Measurements from ENCODE around the gene RPS6KC1. TPM values are rescaled to one million over a fixed set of nuclear protein-coding genes. Genes with fewer than 3 reads are reported as not detected.

RPS6KC1 gene
- total and polyA plus RNA-seq, 2 donors (not counting 3 experiments of a cell fraction or from before 2014, with no cell fraction given), result 5.1 to 18.6 TPM

GRCh38 chr1:213138892-213139291, 87.9 kb downstream of the RPS6KC1 start:
- dilution Hi-C loops (cut with MboI; ENCODE audit: extremely low pct_ligation_motif_present, low sequenced_read_pairs) (no loop called here), intact Hi-C loops (cut with micrococcal nuclease) (no loop called here)
- no peak overlapping the region for H3K4me2 ChIP-seq (ENCODE audit: insufficient read depth, low read length)
- DNase-seq (ENCODE audit: low read depth, low spot score) (no peak), FAIRE-seq (peak; percentile 8)
- no peak overlapping the region for H3K27ac ChIP-seq (ENCODE audit: insufficient read depth, low read depth, low read length)
- H3K9me3 ChIP-seq (replicated peaks; ENCODE audit: control insufficient read depth, insufficient read depth, low read length), result no peaks in the 10 kb centered on the region
- TF ChIP-seq POLR2A (IDR thresholded peaks at IDR 0.05; ENCODE audit: low read depth, low read length) (no peak), MYC (IDR thresholded peaks at IDR 0.05; ENCODE audit: low read depth, low read length) (no peak), GATA2 (IDR thresholded peaks at IDR 0.05; ENCODE audit: insufficient read depth, insufficient read length, low read depth, low read length) (no peak), POLR2AphosphoS5 (IDR thresholded peaks at IDR 0.05; ENCODE audit: insufficient read depth, low read depth, low read length) (no peak), JUN (IDR thresholded peaks at IDR 0.05; ENCODE audit: borderline replicate concordance, insufficient read depth, insufficient read length, low read depth) (no peak), EZH2 (IDR thresholded peaks at IDR 0.05; ENCODE audit: borderline replicate concordance, low read depth, low read length, severe bottlenecking) (no peak), FOS (IDR thresholded peaks at IDR 0.05; ENCODE audit: borderline replicate concordance, insufficient read depth, low read length) (no peak)
- TF ChIP-seq, protein P1, sequence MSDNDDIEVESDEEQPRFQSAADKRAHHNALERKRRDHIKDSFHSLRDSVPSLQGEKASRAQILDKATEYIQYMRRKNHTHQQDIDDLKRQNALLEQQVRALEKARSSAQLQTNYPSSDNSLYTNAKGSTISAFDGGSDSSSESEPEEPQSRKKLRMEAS (IDR thresholded peaks at IDR 0.05; ENCODE audit: insufficient read depth, insufficient read length), result no peak
- TF ChIP-seq, protein P2, sequence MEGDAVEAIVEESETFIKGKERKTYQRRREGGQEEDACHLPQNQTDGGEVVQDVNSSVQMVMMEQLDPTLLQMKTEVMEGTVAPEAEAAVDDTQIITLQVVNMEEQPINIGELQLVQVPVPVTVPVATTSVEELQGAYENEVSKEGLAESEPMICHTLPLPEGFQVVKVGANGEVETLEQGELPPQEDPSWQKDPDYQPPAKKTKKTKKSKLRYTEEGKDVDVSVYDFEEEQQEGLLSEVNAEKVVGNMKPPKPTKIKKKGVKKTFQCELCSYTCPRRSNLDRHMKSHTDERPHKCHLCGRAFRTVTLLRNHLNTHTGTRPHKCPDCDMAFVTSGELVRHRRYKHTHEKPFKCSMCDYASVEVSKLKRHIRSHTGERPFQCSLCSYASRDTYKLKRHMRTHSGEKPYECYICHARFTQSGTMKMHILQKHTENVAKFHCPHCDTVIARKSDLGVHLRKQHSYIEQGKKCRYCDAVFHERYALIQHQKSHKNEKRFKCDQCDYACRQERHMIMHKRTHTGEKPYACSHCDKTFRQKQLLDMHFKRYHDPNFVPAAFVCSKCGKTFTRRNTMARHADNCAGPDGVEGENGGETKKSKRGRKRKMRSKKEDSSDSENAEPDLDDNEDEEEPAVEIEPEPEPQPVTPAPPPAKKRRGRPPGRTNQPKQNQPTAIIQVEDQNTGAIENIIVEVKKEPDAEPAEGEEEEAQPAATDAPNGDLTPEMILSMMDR (IDR thresholded peaks at IDR 0.05; ENCODE audit: extremely low read depth in 1 of 2, insufficient read depth in 1 of 2, low read depth in 1 of 2, low read length in 2 of 2), result no peak
- no peaks in the 10 kb centered on the region for H4K20me1 ChIP-seq (replicated peaks; ENCODE audit: control insufficient read depth, extremely low read depth, insufficient read depth, low read length)
- H2AFZ ChIP-seq (ENCODE audit: low read depth, low read length), result no peak overlapping the region
- H3K4me3 ChIP-seq (replicated peaks in 1 of 3; ENCODE audit: insufficient read depth in 1 of 3, low read depth in 1 of 3, low read length in 3 of 3), result no peak overlapping the region
- H3K79me2 ChIP-seq (ENCODE audit: control insufficient read depth, insufficient read depth, low read length), result peaks cover 6% of the 10 kb centered on the region
- CTCF ChIA-PET, result no interaction called here
- POLR2A ChIA-PET, result no interaction called here
- no peak overlapping the region for H3K9ac ChIP-seq (replicated peaks; ENCODE audit: extremely low read depth, insufficient read depth, low read length)
- no peaks in the 10 kb centered on the region for H3K36me3 ChIP-seq (ENCODE audit: control insufficient read depth in 2 of 2, extremely low read depth in 1 of 2, insufficient read depth in 2 of 2, low read length in 2 of 2)
- no peaks in the 10 kb centered on the region for H3K9me1 ChIP-seq (replicated peaks; ENCODE audit: control insufficient read depth, extremely low read depth, insufficient read depth, low read length)
- no peaks in the 10 kb centered on the region for H3K27me3 ChIP-seq (ENCODE audit: control insufficient read depth in 2 of 2, insufficient read depth in 2 of 2, low read length in 2 of 2)
- H3K4me1 ChIP-seq (ENCODE audit: control insufficient read depth, extremely low read depth, insufficient read depth, low read length), result peaks cover 9% of the 10 kb centered on the region
- BruUV-seq (replicated peaks), result no TSS peak

Measured in endothelial cell of umbilical vein (primary cell).